Duodenal mucosa (tissue), 2 donors: ENCODE results near the gene C2CD3.

ENCODE experiments used
- H3K27ac ChIP-seq: one replicate; pipeline ENCODE4 v1.7.0; 2013; ENCODE audit warnings: low read depth, low read length
- H3K27me3 ChIP-seq, 2 donors: one replicate each; pipeline ENCODE4 v1.7.0; 2013; ENCODE audit warnings: low read length in 2 of 2, control low read depth in 1 of 2; ENCODE audit not compliant: insufficient read depth in 2 of 2, control insufficient read depth in 1 of 2
- H3K36me3 ChIP-seq, 2 donors: one replicate each; pipeline ENCODE4 v1.7.0; 2013; ENCODE audit warnings: low read length in 2 of 2, control low read depth in 1 of 2; ENCODE audit not compliant: insufficient read depth in 2 of 2, control insufficient read depth in 1 of 2
- H3K4me1 ChIP-seq, 2 donors: one replicate each; pipeline ENCODE4 v1.7.0; 2013; ENCODE audit warnings: low read length in 2 of 2, control low read depth in 1 of 2; ENCODE audit not compliant: insufficient read depth in 2 of 2, control insufficient read depth in 1 of 2
- H3K4me3 ChIP-seq, 2 donors: one replicate each; pipeline ENCODE4 v1.7.0; 2013; ENCODE audit warnings: low read length in 2 of 2, low read depth in 1 of 2
- H3K9ac ChIP-seq, 2 donors: one replicate each; pipeline ENCODE4 v1.7.0; 2013; ENCODE audit warnings: low read length in 2 of 2, low read depth in 1 of 2
- H3K9me3 ChIP-seq, 2 donors: one replicate each; pipeline ENCODE4 v1.7.0; 2013; ENCODE audit warnings: low read length in 2 of 2, control low read depth in 1 of 2; ENCODE audit not compliant: control insufficient read depth in 1 of 2

C2CD3 gene

DNA sequence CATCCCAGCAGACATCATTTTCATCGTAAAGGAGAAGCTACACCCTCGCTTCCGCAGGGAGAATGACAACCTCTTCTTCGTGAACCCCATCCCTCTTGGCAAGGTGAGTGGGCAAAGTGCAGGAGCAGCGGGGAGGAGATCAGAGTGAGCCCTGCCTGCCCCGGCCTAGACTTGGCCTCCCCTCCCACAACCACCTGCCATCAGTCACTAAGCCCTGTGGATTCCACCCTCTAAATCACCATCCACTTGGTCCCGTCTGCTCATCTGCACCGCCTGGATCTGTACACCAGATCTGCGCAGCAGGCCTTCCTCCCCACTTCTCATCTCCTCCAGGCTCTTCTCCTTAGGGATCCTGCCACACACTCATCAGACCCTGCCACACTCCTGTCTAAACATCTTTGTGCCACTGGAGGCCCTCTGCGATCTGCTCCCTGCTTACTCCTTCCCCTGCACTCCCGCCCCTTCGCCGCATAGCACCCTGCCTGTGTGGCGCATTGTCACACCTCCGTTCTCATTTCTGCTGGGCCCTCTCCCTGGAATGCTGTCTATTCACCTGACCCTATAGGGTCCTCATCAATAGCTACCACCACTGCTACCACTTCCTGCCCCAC, 202.3 kb downstream of the C2CD3 start:
- Histone ChIP-seq H3K27me3 (no peaks in the 10 kb centered on the region), H3K36me3 (no peaks in the 10 kb centered on the region), H3K4me3 (no peak overlapping the region), H3K9ac (no peak overlapping the region), H3K4me1 (peaks cover 10 to 12% of the 10 kb centered on the region in 2 donors), H3K27ac (no peak overlapping the region), H3K9me3 (no peaks in the 10 kb centered on the region)

- H3K27ac ChIP-seq = no peak overlapping the region
- H3K9ac ChIP-seq = no peak overlapping the region
- no peaks in the 10 kb centered on the region for H3K36me3 ChIP-seq
- no peaks in the 10 kb centered on the region for H3K27me3 ChIP-seq
- H3K4me3 ChIP-seq = no peak overlapping the region
- peaks cover 0 to 5% of the 10 kb centered on the region in 2 donors for H3K4me1 ChIP-seq
- no peaks in the 10 kb centered on the region for H3K9me3 ChIP-seq
These were observed 205.1 kb downstream of the C2CD3 start for GRCh38 chr11:73965764-73966121.

DNA sequence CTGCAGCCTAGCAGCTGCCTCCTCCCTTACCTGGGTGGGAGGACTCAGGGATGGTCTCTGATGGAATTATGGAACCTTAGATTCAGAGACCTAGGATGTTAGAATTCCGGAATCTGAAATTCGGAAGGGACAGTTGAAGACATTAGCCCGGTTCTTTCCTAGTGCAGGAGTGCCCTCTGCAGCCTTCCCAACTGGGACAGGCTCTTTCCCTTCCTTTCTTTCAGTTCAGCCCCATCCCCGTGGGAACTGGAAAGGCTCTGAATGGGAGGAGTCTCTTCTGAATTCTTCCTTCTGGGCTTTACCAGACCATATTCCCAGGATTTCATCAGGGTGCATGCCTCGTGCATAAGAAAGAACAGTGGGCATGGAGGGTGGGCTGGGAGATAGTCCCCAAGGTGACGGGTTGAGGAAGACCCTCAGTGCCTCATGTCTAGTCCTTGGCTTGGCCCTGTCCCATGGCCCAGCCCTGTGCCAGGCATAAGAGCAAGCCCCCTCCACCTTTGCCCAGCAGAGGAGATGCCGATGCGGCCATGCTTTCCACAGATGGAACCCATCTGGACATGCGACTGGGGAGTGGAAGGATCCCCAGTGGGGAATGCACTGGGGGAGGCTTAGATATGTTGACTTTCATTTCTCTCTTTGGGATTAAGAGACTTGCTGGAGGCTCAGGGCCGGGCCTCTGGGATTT, 205.6 kb downstream of the C2CD3 start:
- H3K9ac ChIP-seq = no peak overlapping the region
- no peaks in the 10 kb centered on the region for H3K36me3 ChIP-seq
- H3K9me3 ChIP-seq = no peaks in the 10 kb centered on the region
- H3K4me1 ChIP-seq = peaks cover 0 to 5% of the 10 kb centered on the region in 2 donors
- no peak overlapping the region for H3K27ac ChIP-seq
- no peak overlapping the region for H3K4me3 ChIP-seq
- no peaks in the 10 kb centered on the region for H3K27me3 ChIP-seq

DNA sequence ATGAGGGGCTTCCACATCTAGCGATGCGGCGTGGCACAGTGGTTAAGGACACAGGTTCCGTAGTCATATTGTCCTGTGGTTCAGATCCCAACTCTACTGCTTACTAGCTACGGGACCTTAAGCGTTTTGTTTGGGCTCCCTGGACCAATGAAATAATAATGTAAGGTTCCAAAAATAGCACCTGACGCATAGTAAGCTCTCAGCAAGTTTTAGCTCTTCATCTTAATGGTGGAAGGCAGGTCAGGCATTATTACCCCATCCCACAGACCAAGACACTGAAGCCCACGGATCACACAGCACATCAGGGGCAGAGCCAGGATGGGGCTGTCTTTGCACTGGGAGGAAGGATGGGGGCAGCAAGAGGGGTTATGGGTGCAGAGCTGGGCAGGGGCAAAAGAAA, 206.9 kb downstream of the C2CD3 start:
- H3K27me3 ChIP-seq = no peaks in the 10 kb centered on the region

More for the DNA sequence above, 206.9 kb downstream of the C2CD3 start:
- Histone ChIP-seq H3K4me3 (no peak overlapping the region), H3K4me1 (peaks cover 0 to 5% of the 10 kb centered on the region in 2 donors), H3K36me3 (no peaks in the 10 kb centered on the region), H3K9me3 (no peaks in the 10 kb centered on the region), H3K27ac (no peak overlapping the region), H3K9ac (no peak overlapping the region)
